Stomach (tissue), 9 donors: ENCODE results near the gene PODXL2. TPM values are rescaled to one million over a fixed set of nuclear protein-coding genes. Genes with fewer than 3 reads are reported as not detected.

Source experiments
- DNase-seq, 2 donors: peaks; one replicate each; pipeline versions ENCODE4 v3.0.0 to v3.0.0-alpha.2; 2013 to 2019
- H3K27ac ChIP-seq, 5 donors: fragments of 200-600 bp in 4 of 5; sonication (generic) in 4 of 5; one replicate each; pipeline ENCODE4 v1.5.1; 2013 to 2019; ENCODE audit warnings: mild to moderate bottlenecking in 1 of 5, moderate library complexity in 1 of 5
- H3K27me3 ChIP-seq, 3 donors: fragments of 200-600 bp; sonication (generic); one replicate each; pipeline ENCODE4 v1.5.1; 2017 to 2019; ENCODE audit warnings: mixed run types in 1 of 3
- H3K36me3 ChIP-seq, 4 donors: fragments of 200-600 bp; sonication (generic); 1 replicate in 3 of 4; 2 replicates in 1 of 4; pipeline ENCODE4 v1.5.1; 2016 to 2019
- H3K4me1 ChIP-seq, 4 donors: fragments of 200-600 bp; sonication (generic); one replicate each; pipeline ENCODE4 v1.5.1; 2016 to 2019
- H3K4me3 ChIP-seq, 4 donors: fragments of 200-600 bp; sonication (generic) in 3 of 4; one replicate each; pipeline ENCODE4 v1.5.1; 2016 to 2019; ENCODE audit warnings: mild to moderate bottlenecking in 1 of 4
- H3K9me3 ChIP-seq, 4 donors: fragments of 200-600 bp; sonication (generic); one replicate each; pipeline ENCODE4 v1.5.1; 2016 to 2019
- EP300 ChIP-seq: sonication (generic); formaldehyde crosslinking; IDR thresholded peaks from one replicate; pipeline ENCODE4 v1.6.1; 2017; ENCODE audit warnings: antibody characterized with exemption
- POLR2A ChIP-seq, 4 donors: fragments of 450-650 bp; IDR thresholded peaks; one replicate each; pipeline ENCODE4 v1.6.1; 2016; ENCODE audit warnings: antibody characterized with exemption in 4 of 4, control low read depth in 2 of 4, mild to moderate bottlenecking in 1 of 4, moderate library complexity in 1 of 4
- POLR2AphosphoS5 ChIP-seq, 3 donors: sonication (generic); formaldehyde crosslinking; IDR thresholded peaks; one replicate each; pipeline ENCODE4 v1.6.1; 2016; ENCODE audit warnings: antibody characterized with exemption in 3 of 3
- WGBS, 5 donors: extraction: QIAGEN DNeasy Blood & Tissue Kit in 3 of 5; methylation state at CpG; one replicate each; pipeline versions ENCODE4 v1.1.5 to v1.1.7; 2013 to 2018; 5-methylcytosine and 5-hydroxymethylcytosine counted together
- intact Hi-C: fragments of 100-400 bp; cut with DNase I; formaldehyde crosslinking; loops from one replicate; pipeline ENCODE4 v1.15.1; 2023; ENCODE audit warnings: low total_unique reads
- polyA plus RNA-seq, 3 donors: library from polyadenylated mRNA; stranded (reverse); fragments of 200-250 nt; gene quantifications; one replicate each; pipeline ENCODE4 v1.2.3, GENCODE V29; 2013
- total RNA-seq, 5 donors: library from RNA; depleted of rRNA; stranded (reverse); fragments of >200 nt; gene quantifications; one replicate each; pipeline versions ENCODE4 v1.1.0 to v1.2.3, GENCODE V29; 2014 to 2016
- TF ChIP-seq, protein P1 (sequence below), 7 experiments: fragments of 450-650 bp in 4 of 7; fragments of 200-600 bp in 3 of 7; sonication (generic) in 3 of 7; IDR thresholded peaks; one replicate each; pipeline ENCODE4 v1.5.1; 2016 to 2019; ENCODE audit warnings: antibody characterized with exemption in 7 of 7, control low read depth in 2 of 7, mild to moderate bottlenecking in 1 of 7
- donor health status: healthy with polysubstance abuse.
- donor health status: Bipolar disorder and iron deficiency.
- donor health status: healthy.

The PODXL2 gene
- total and polyA plus RNA-seq, 8 donors, result 5.3 to 50.9 (median 12.1) TPM

DNA sequence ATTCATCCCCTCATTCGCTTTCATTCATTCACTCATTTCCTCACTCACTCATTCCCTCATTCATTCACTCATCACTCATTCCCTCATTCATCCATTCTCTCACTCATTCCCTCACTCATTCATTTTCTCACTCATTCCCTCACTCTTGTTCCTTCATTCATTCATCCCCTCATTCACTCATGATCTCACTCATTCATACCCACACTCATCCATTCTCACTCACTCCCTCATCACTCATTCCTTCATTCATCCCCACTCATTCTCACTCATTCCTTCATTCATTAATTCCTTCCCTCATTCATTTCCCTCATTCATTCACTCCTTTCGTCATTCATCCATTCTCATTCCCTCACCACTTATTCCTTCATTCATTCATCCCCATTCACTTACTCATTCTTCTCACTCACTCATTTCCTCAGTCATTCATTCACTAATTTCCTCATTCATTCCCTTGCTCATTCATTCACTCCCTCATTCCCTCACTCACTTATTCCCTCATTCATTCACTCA is 58.3 kb downstream of the PODXL2 start:
- TF ChIP-seq, protein P1, sequence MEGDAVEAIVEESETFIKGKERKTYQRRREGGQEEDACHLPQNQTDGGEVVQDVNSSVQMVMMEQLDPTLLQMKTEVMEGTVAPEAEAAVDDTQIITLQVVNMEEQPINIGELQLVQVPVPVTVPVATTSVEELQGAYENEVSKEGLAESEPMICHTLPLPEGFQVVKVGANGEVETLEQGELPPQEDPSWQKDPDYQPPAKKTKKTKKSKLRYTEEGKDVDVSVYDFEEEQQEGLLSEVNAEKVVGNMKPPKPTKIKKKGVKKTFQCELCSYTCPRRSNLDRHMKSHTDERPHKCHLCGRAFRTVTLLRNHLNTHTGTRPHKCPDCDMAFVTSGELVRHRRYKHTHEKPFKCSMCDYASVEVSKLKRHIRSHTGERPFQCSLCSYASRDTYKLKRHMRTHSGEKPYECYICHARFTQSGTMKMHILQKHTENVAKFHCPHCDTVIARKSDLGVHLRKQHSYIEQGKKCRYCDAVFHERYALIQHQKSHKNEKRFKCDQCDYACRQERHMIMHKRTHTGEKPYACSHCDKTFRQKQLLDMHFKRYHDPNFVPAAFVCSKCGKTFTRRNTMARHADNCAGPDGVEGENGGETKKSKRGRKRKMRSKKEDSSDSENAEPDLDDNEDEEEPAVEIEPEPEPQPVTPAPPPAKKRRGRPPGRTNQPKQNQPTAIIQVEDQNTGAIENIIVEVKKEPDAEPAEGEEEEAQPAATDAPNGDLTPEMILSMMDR (IDR thresholded peaks at IDR 0.05), result no peak
- no peak for TF ChIP-seq POLR2A (IDR thresholded peaks at IDR 0.05)
- Histone ChIP-seq H3K9me3 (no peaks in the 10 kb centered on the region), H3K27ac (no peak overlapping the region), H3K36me3 (peaks cover 0 to 12% (median 1%) of the 10 kb centered on the region in 4 donors), H3K4me3 (no peak overlapping the region), H3K27me3 (no peaks in the 10 kb centered on the region), H3K4me1 (peaks cover 0 to 42% (median 15%) of the 10 kb centered on the region in 4 donors)
- 93 to 100% (median 96%) methylated on average over 2 of the region's 2 CpGs for WGBS, 5 donors
- intact Hi-C loops, result no loop called here
- DNase-seq, result no peak

DNA sequence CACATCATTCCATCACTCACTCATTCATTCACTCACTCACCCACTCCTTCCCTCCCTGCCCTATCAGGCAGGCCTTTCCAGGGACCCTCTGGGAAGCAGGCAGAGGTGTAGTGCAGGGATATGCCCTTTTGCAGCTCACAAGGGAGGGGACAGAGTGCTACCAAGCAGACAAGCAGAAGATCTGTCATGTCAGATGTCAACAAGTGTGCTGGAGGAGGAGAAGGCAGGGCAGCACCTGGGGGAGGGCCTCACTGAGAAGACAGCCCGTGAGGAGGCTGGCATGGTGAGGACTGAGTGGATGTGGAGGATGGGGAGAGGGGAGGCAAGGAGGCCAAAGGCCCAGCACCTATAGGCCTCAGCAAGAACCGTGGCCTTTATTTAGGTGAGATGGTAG is 59.0 kb downstream of the PODXL2 start:
- Histone ChIP-seq H3K9me3 (no peaks in the 10 kb centered on the region), H3K4me3 (no peak overlapping the region), H3K27ac (peak overlapping the region in 2 of 5 donors; percentile 61 to 76), H3K36me3 (peaks cover 0 to 19% (median 8%) of the 10 kb centered on the region in 4 donors), H3K4me1 (peaks cover 0 to 42% (median 15%) of the 10 kb centered on the region in 4 donors), H3K27me3 (no peaks in the 10 kb centered on the region)
- TF ChIP-seq POLR2AphosphoS5 (IDR thresholded peaks at IDR 0.05) (no peak), POLR2A (IDR thresholded peaks at IDR 0.05) (no peak), EP300 (no peak)
- TF ChIP-seq, protein P1 (IDR thresholded peaks at IDR 0.05), result no peak
- DNase-seq, result no peak
- intact Hi-C loops, result no loop called here
- WGBS, 5 donors, result 58 to 77% (median 63%) methylated on average over 2 of the region's 2 CpGs

DNA sequence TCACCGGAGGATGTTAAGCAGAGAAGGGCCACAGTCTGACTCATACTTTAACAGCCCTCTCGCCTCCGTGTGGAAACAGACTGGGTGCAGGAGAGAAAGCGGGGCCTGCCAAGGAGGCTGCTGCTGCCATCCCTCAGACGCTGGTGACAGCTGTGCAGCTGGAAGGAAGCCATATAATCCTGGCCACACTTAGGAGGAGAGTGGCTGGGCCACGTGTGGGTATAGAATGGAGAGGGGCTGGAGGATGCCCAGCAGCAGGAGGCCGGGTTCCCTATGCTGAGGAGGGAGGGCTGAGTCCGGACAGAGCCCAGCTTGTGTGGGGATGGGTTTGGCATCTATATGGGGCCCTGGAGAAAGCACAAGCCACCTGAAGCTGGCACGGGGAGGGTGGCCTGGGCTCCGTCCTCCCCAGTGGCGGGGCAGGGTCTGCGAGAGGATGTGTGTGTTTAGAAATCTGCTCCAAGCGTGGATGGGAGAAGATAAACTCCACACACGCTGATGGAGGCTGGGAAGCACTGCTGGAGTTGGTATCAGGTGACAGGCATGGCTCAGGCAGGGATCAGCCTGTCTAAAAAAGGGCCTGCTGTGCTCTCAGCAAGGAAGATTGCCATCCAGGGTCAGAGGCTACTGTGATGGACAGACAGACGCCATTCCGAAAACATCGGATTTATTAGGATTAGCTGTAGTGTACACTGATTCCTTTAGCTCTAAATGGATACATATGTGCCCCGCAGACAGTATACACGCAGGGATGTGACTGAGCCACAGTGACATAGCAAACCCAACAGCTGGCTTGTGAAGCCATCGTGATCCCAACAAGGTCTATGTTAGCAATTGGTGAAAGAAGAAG is 59.7 kb downstream of the PODXL2 start:
- peak in 1 of 3 donors; percentile 29 for TF ChIP-seq POLR2AphosphoS5 (IDR thresholded peaks at IDR 0.05)
- no peak for TF ChIP-seq POLR2A (IDR thresholded peaks at IDR 0.05)
- Histone ChIP-seq H3K36me3 (peaks cover 0 to 25% (median 14%) of the 10 kb centered on the region in 4 donors), H3K27ac (peak overlapping the region in 3 of 5 donors; percentile 22 to 76 (median 61)), H3K4me3 (no peak overlapping the region), H3K27me3 (no peaks in the 10 kb centered on the region), H3K9me3 (no peaks in the 10 kb centered on the region), H3K4me1 (peaks cover 0 to 35% (median 15%) of the 10 kb centered on the region in 4 donors)
- WGBS, 5 donors, result 65 to 77% (median 77%) methylated on average over 16 to 20 of the region's 20 CpGs
- intact Hi-C loops, result no loop called here
- peak in 1 of 2 donors; percentile 68 for DNase-seq

DNA sequence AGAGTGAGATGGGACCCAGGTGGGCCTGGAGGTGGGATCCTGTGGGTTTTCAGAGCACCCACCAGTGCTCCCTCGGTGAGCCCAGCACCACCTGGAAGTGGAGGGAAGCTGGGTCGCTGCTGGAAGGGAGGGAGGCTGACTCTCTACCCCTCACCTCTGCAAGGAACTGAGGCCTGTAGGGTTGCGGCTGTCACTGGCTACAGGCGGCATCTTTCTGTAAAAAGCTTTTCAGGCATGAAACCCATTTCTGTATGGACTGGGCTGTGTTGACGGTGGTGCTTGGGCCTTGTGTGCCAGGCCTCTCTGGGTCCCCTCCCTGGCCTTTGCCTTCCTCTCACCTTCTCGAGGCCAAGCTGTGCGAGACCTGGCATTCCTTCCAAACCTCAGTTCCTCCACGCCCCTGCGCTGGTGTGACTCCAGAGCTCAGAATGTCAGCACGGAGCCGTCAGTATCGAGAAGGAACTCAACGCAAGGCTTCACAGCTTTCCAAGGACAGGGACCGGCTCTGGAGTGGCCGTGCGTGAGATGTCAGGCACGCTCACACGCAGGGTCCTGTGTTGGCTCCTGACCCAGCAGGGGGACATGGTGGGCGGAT is 60.4 kb downstream of the PODXL2 start:
- WGBS, 5 donors, result 87 to 93% (median 90%) methylated on average over 19 of the region's 19 CpGs
- Histone ChIP-seq H3K4me1 (peaks cover 0 to 33% (median 15%) of the 10 kb centered on the region in 4 donors), H3K36me3 (peaks cover 0 to 29% (median 14%) of the 10 kb centered on the region in 4 donors), H3K27me3 (no peaks in the 10 kb centered on the region), H3K27ac (peak overlapping the region in 3 of 5 donors; percentile 22 to 76 (median 61)), H3K4me3 (no peak overlapping the region), H3K9me3 (no peaks in the 10 kb centered on the region)
- intact Hi-C loops, result no loop called here
- no peak for DNase-seq
- no peak for TF ChIP-seq EP300
- TF ChIP-seq, protein P1 (IDR thresholded peaks at IDR 0.05), result no peak
- no peak for TF ChIP-seq POLR2AphosphoS5 (IDR thresholded peaks at IDR 0.05)
- TF ChIP-seq POLR2A (IDR thresholded peaks at IDR 0.05), result no peak
